ENCODE results near the gene ZNF429.
"Not testable (repeated sequence)": the region's sequence is repeated elsewhere in the genome, so short reads cannot be mapped to it uniquely, and the experiment has no call there.

Gene ZNF429

GRCh38 chr19:21505459-21506451 lies at the start of gene ZNF429:
Gene ZNF429 (plus strand): TSS chr19:21505602. CDS start chr19:21505772, 170 bp downstream.
- DNase-seq = peak; percentile 97

GRCh38 chr19:21460686-21461085 lies 44.7 kb upstream of the ZNF429 start:
- DNase-seq = no peak

- no peak for DNase-seq
These were observed 42.9 kb upstream of the ZNF429 start for GRCh38 chr19:21462540-21462939.

- DNase-seq = peak; percentile 76
These were observed 41.8 kb upstream of the ZNF429 start for GRCh38 chr19:21463449-21464105.

- DNase-seq = no peak
These were observed 38.8 kb upstream of the ZNF429 start for GRCh38 chr19:21466627-21467026.

- DNase-seq = no peak
These were observed 36.6 kb upstream of the ZNF429 start for GRCh38 chr19:21468791-21469190.

- DNase-seq = no peak
These were observed 32.9 kb upstream of the ZNF429 start for GRCh38 chr19:21472507-21472906.

GRCh38 chr19:21474671-21475181 lies 30.7 kb upstream of the ZNF429 start:
- DNase-seq = peak; percentile 94

GRCh38 chr19:21482361-21482760 lies 23.0 kb upstream of the ZNF429 start:
- not testable (repeated sequence) for DNase-seq

- DNase-seq = peak; percentile 29
These were observed 22.5 kb upstream of the ZNF429 start for GRCh38 chr19:21482863-21483276.

- DNase-seq = no peak
These were observed 21.7 kb upstream of the ZNF429 start for GRCh38 chr19:21483589-21484170.

- DNase-seq = no peak
These were observed 20.8 kb upstream of the ZNF429 start for GRCh38 chr19:21484631-21485030.

GRCh38 chr19:21485926-21486325 lies 19.5 kb upstream of the ZNF429 start:
- DNase-seq = no peak

- no peak for DNase-seq
These were observed 17.4 kb upstream of the ZNF429 start for GRCh38 chr19:21487969-21488368.

GRCh38 chr19:21491146-21491545 lies 14.3 kb upstream of the ZNF429 start:
- DNase-seq = no peak

- DNase-seq = no peak
These were observed 12.2 kb upstream of the ZNF429 start for GRCh38 chr19:21492947-21493906.

GRCh38 chr19:21496876-21497275 lies 8.5 kb upstream of the ZNF429 start:
- no peak for DNase-seq

GRCh38 chr19:21498651-21499050 lies 6.8 kb upstream of the ZNF429 start:
- DNase-seq = no peak

- DNase-seq = no peak
These were observed 2.8 kb downstream of the ZNF429 start for GRCh38 chr19:21508198-21508597.

GRCh38 chr19:21511058-21511457 lies 5.7 kb downstream of the ZNF429 start:
- not testable (repeated sequence) for DNase-seq

GRCh38 chr19:21512609-21513008 lies 7.2 kb downstream of the ZNF429 start:
- not testable (repeated sequence) for DNase-seq

- DNase-seq = no peak
These were observed 8.2 kb downstream of the ZNF429 start for GRCh38 chr19:21513651-21514050.

Measured in right hindlimb (tissue), 1 donor.